H1 (cell line): ENCODE measurements around the gene WFDC10B. TPM values are rescaled to one million over a fixed set of nuclear protein-coding genes. Genes with fewer than 3 reads are reported as not detected.

Source experiments
- CTCF ChIA-PET: fragments of 300-600 bp; sonication (Branson Sonifier 250); formaldehyde crosslinking; loops from one replicate; lab custom pipeline; 2021; ENCODE audit not compliant: partially characterized antibody; lab: Charles Lee
- POLR2A ChIA-PET: fragments of 300-600 bp; sonication (Branson Sonifier 250); formaldehyde crosslinking; loops from one replicate; lab custom pipeline; 2021; ENCODE audit warnings: inconsistent platforms; ENCODE audit not compliant: partially characterized antibody; lab: Charles Lee
- DNase-seq, 2 experiments: peaks; one replicate each; pipeline versions ENCODE4 v3.0.0 to v3.0.0-alpha.2; 2010 to 2022; ENCODE audit warnings: low spot score in 2 of 2, low read depth in 1 of 2, mixed read lengths in 1 of 2
- FAIRE-seq: peaks from 2 replicates; lab custom pipeline; 2011; peaks lifted over from hg19 to GRCh38; lab: Jason Lieb, UNC
- H2AFZ ChIP-seq: 2 replicates; pipeline ENCODE4 v1.8.1; 2012; ENCODE audit warnings: low read length, inconsistent platforms
- H2AK5ac ChIP-seq: 2 replicates; pipeline ENCODE4 v1.6.1; 2013; ENCODE audit warnings: low read depth, low read length
- H2BK120ac ChIP-seq: replicated peaks from 2 replicates; pipeline ENCODE3; 2013; ENCODE audit warnings: low read depth, low read length, inconsistent platforms
- H2BK12ac ChIP-seq: 2 replicates; pipeline ENCODE4 v1.6.1; 2013; ENCODE audit warnings: low read depth, low read length
- H2BK15ac ChIP-seq: 2 replicates; pipeline ENCODE4 v1.6.1; 2013; ENCODE audit warnings: low read length
- H2BK20ac ChIP-seq: 2 replicates; pipeline ENCODE4 v1.6.1; 2013; ENCODE audit warnings: low read length
- H2BK5ac ChIP-seq: 2 replicates; pipeline ENCODE4 v1.6.1; 2013; ENCODE audit warnings: low read depth, low read length
- H3K14ac ChIP-seq: 2 replicates; pipeline ENCODE4 v1.6.1; 2013; ENCODE audit warnings: inconsistent platforms; ENCODE audit not compliant: insufficient read length
- H3K18ac ChIP-seq: 2 replicates; pipeline ENCODE4 v1.6.1; 2013; ENCODE audit warnings: low read length; ENCODE audit errors: extremely low read depth
- H3K23ac ChIP-seq: 2 replicates; pipeline ENCODE4 v1.6.1; 2013; ENCODE audit warnings: inconsistent platforms; ENCODE audit not compliant: insufficient read length
- H3K23me2 ChIP-seq: 2 replicates; pipeline ENCODE4 v1.6.1; 2013; ENCODE audit warnings: low read depth, low read length
- H3K27ac ChIP-seq: 2 replicates; pipeline ENCODE4 v1.6.1; 2011; ENCODE audit warnings: low read depth, low read length, inconsistent platforms
- H3K27me3 ChIP-seq, 4 experiments: replicated peaks in 1 of 4; 1 replicate in 1 of 4; 2 replicates in 3 of 4; pipeline versions ENCODE4 v1.6.1 to v1.8.1; 2011 to 2013; ENCODE audit warnings: low read length in 3 of 4, mild to moderate bottlenecking in 3 of 4, inconsistent platforms in 2 of 4, mixed read lengths in 2 of 4, moderate library complexity in 1 of 4; ENCODE audit not compliant: control insufficient read depth in 3 of 4, insufficient read depth in 3 of 4; ENCODE audit errors: extremely low read depth in 1 of 4
- H3K36me3 ChIP-seq, 4 experiments: 2 replicates each; pipeline versions ENCODE4 v1.6.1 to v1.8.1; 2011 to 2013; ENCODE audit warnings: mild to moderate bottlenecking in 4 of 4, low read length in 3 of 4, moderate library complexity in 2 of 4, control low read depth in 1 of 4, inconsistent platforms in 1 of 4; ENCODE audit not compliant: insufficient read depth in 4 of 4, control insufficient read depth in 2 of 4
- H3K4ac ChIP-seq: replicated peaks from 2 replicates; pipeline ENCODE3; 2013; ENCODE audit warnings: low read length, low read depth, mixed read lengths, inconsistent platforms; ENCODE audit not compliant: insufficient read length
- H3K4me1 ChIP-seq, 4 experiments: replicated peaks in 1 of 4; 1 replicate in 1 of 4; 2 replicates in 3 of 4; pipeline versions ENCODE4 v1.6.1 to v1.8.1; 2011 to 2013; ENCODE audit warnings: low read length in 3 of 4, inconsistent platforms in 2 of 4, mixed read lengths in 1 of 4; ENCODE audit not compliant: insufficient read depth in 4 of 4, control insufficient read depth in 3 of 4
- H3K4me2 ChIP-seq, 2 experiments: 2 replicates each; pipeline versions ENCODE4 v1.6.1 to v1.8.1; 2011 to 2013; ENCODE audit warnings: low read depth in 2 of 2, low read length in 2 of 2, control low read depth in 1 of 2, inconsistent platforms in 1 of 2, mild to moderate bottlenecking in 1 of 2; ENCODE audit not compliant: insufficient read depth in 1 of 2
- H3K4me3 ChIP-seq, 4 experiments: fragments of 200-600, 300-600 bp in 1 of 4; sonication (generic), shearing (Covaris generic), sonication (Bioruptor Twin) in 1 of 4; 2 replicates each; pipeline versions ENCODE4 v1.5.1 to v1.8.1; 2011 to 2016; ENCODE audit warnings: low read length in 4 of 4, low read depth in 3 of 4, control low read depth in 2 of 4, inconsistent platforms in 2 of 4, mild to moderate bottlenecking in 2 of 4, mixed read lengths in 1 of 4, moderate library complexity in 1 of 4; ENCODE audit not compliant: insufficient read depth in 2 of 4; ENCODE audit errors: extremely low read depth in 1 of 4
- H3K56ac ChIP-seq: replicated peaks from 2 replicates; pipeline ENCODE3; 2013; ENCODE audit warnings: low read depth, mild to moderate bottlenecking, mixed read lengths, low read length, inconsistent platforms; ENCODE audit not compliant: insufficient read length
- H3K79me1 ChIP-seq: 2 replicates; pipeline ENCODE4 v1.6.1; 2013; ENCODE audit warnings: low read depth, low read length, control low read depth
- H3K79me2 ChIP-seq, 2 experiments: 2 replicates each; pipeline versions ENCODE4 v1.6.1 to v1.8.1; 2012 to 2013; ENCODE audit warnings: low read length in 2 of 2, mild to moderate bottlenecking in 2 of 2, inconsistent platforms in 1 of 2; ENCODE audit not compliant: insufficient read depth in 2 of 2, control insufficient read depth in 1 of 2
- H3K9ac ChIP-seq, 4 experiments: replicated peaks in 1 of 4; 1 replicate in 1 of 4; 2 replicates in 3 of 4; pipeline versions ENCODE4 v1.6.1 to v1.8.1; 2011 to 2013; ENCODE audit warnings: low read depth in 3 of 4, low read length in 3 of 4, control low read depth in 2 of 4, mild to moderate bottlenecking in 2 of 4, moderate library complexity in 2 of 4, inconsistent platforms in 1 of 4; ENCODE audit errors: extremely low read depth in 1 of 4
- H3K9me3 ChIP-seq, 2 experiments: 2 replicates each; pipeline versions ENCODE4 v1.6.1 to v1.8.1; 2012 to 2013; ENCODE audit warnings: mild to moderate bottlenecking in 2 of 2, moderate library complexity in 2 of 2, control low read depth in 1 of 2, inconsistent platforms in 1 of 2, low read depth in 1 of 2, low read length in 1 of 2, mixed read lengths in 1 of 2; ENCODE audit not compliant: insufficient read depth in 2 of 2
- H4K20me1 ChIP-seq, 2 experiments: replicated peaks in 1 of 2; 2 replicates each; pipeline versions ENCODE3 to v1.8.1; 2011 to 2013; ENCODE audit warnings: inconsistent platforms in 2 of 2, low read length in 2 of 2, mild to moderate bottlenecking in 1 of 2; ENCODE audit not compliant: insufficient read depth in 2 of 2, control insufficient read depth in 1 of 2
- H4K5ac ChIP-seq: 2 replicates; pipeline ENCODE4 v1.6.1; 2013; ENCODE audit warnings: low read length, low read depth, mixed read lengths, inconsistent platforms; ENCODE audit not compliant: insufficient read length
- H4K8ac ChIP-seq: 2 replicates; pipeline ENCODE4 v1.8.0; 2013; ENCODE audit warnings: mild to moderate bottlenecking, moderate library complexity, low read length, inconsistent platforms; ENCODE audit not compliant: insufficient read depth; ENCODE audit errors: extremely low read depth
- H4K91ac ChIP-seq: replicated peaks from 2 replicates; pipeline ENCODE3; 2013; ENCODE audit warnings: low read length, mixed read lengths, inconsistent platforms; ENCODE audit not compliant: insufficient read length
- HDAC2 ChIP-seq, 2 experiments: fragments of 300-600 bp in 1 of 2; sonication (generic) in 1 of 2; IDR thresholded peaks; 2 replicates each; pipeline ENCODE4 v1.6.1; 2011 to 2012; ENCODE audit warnings: low read depth in 2 of 2, low read length in 2 of 2, mild to moderate bottlenecking in 2 of 2, moderate library complexity in 2 of 2, borderline replicate concordance in 1 of 2, inconsistent platforms in 1 of 2
- JUN ChIP-seq: IDR thresholded peaks from 2 replicates; pipeline ENCODE4 v1.6.1; 2011; ENCODE audit warnings: low read depth, mild to moderate bottlenecking, improper control_type of control experiment, low read length
- KDM4A ChIP-seq: IDR thresholded peaks from one replicate; pipeline ENCODE4 v1.7.1; 2012; ENCODE audit warnings: low read depth, mild to moderate bottlenecking, moderate library complexity, low read length, inconsistent platforms; ENCODE audit not compliant: severe bottlenecking
- MAFK ChIP-seq: IDR thresholded peaks from 2 replicates; pipeline ENCODE4 v1.6.1; 2012; ENCODE audit warnings: low read depth, mild to moderate bottlenecking, improper control_type of control experiment, low read length
- POLR2AphosphoS5 ChIP-seq: IDR thresholded peaks from 2 replicates; pipeline ENCODE4 v1.6.1; 2011; ENCODE audit warnings: low read depth, low read length
- SIRT6 ChIP-seq: IDR thresholded peaks from one replicate; pipeline ENCODE4 v1.7.1; 2012; ENCODE audit warnings: low read length, inconsistent platforms
- TBP ChIP-seq: IDR thresholded peaks from 2 replicates; pipeline ENCODE4 v1.6.1; 2011; ENCODE audit warnings: low read depth, low read length, improper control_type of control experiment
- ZNF274 ChIP-seq: IDR thresholded peaks from 2 replicates; pipeline ENCODE4 v1.7.0; 2012; ENCODE audit warnings: low read length, borderline replicate concordance; ENCODE audit errors: extremely low read depth
- WGBS, 2 experiments: shearing (Covaris generic) in 1 of 2; methylation state at CpG; one replicate each; pipeline versions ENCODE4 v1.1.6 to v1.1.7; 2013 to 2015; ENCODE audit warnings: low lambda C conversion rate in 2 of 2, mixed read lengths in 2 of 2, inconsistent platforms in 1 of 2, low coverage in 1 of 2, missing lambda C conversion rate in 1 of 2; ENCODE audit not compliant: insufficient replicate concordance in 2 of 2, insufficient coverage in 1 of 2, insufficient read length in 1 of 2; ENCODE audit errors: extremely low coverage in 1 of 2, missing lambda C conversion rate in 1 of 2; 5-methylcytosine and 5-hydroxymethylcytosine counted together
- polyA plus RNA-seq, 7 experiments: library from polyadenylated mRNA; depleted of rRNA in 3 of 7; stranded (reverse) in 5 of 7; unstranded in 2 of 7; fragments of >200 nt in 5 of 7; fragments of 200-250 nt in 2 of 7; gene quantifications; 1 replicate in 5 of 7; 2 replicates in 1 of 7; 4 replicates in 1 of 7; pipeline versions ENCODE4 v1.2.1 to v1.2.3, GENCODE V29; 2011 to 2013; ENCODE audit warnings: missing spikeins in 2 of 7, mixed read lengths in 2 of 7
- total RNA-seq: library from RNA; stranded (reverse); fragmentation: NEBNext Ultra II Directional; extraction: Animal tissue kit (Norgen Biotek cat#: 25700); gene quantifications from 2 replicates; pipeline ENCODE4 v1.2.1, GENCODE V29; 2021
- TF ChIP-seq, protein P1 (sequence below): IDR thresholded peaks from 2 replicates; pipeline ENCODE4 v1.6.1; 2012; ENCODE audit warnings: low read length, inconsistent platforms
- TF ChIP-seq, protein P2 (sequence below): IDR thresholded peaks from 2 replicates; pipeline ENCODE4 v1.6.1; 2011; ENCODE audit warnings: low read depth, mild to moderate bottlenecking, low read length; ENCODE audit not compliant: insufficient read depth
- TF ChIP-seq, protein P3 (sequence below): IDR thresholded peaks from 2 replicates; pipeline ENCODE4 v1.6.1; 2011; ENCODE audit warnings: low read length, improper control_type of control experiment

WFDC10B gene
- total and polyA plus RNA-seq, 2 of the 8 experiments (the other 6 are each of a cell fraction or from before 2014, with no cell fraction given): 0.21 to 0.54 TPM

DNA sequence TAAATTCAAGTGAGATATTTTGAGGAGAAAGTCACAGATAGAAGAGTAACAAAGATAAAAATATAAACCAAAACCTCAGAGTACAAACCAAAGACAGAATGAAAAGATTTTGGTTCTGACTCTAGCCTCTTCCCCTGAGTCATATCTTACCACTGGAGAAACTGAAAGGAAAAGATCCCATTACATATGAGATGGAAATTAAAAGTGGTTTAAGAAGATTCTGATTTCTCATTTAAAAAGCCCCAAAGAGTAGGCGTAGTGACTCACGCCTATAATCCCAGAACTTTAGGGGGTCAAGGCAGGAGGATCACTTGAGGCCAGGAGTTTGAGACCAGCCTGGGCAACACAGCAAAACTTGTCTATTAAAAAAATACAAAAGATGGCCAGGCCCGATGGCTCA, 47.9 kb upstream of the WFDC10B start:
- H2BK15ac ChIP-seq: no peak overlapping the region
- 90% methylated on average over 3 of the region's 3 CpGs; no CpG with 5 or more reads in 1 of the 2 experiments for WGBS, 2 experiments
- H3K27ac ChIP-seq: no peak overlapping the region
- no peak overlapping the region for H3K56ac ChIP-seq
- H2BK12ac ChIP-seq: no peak overlapping the region
- H3K4me3 ChIP-seq: no peak overlapping the region
- H3K36me3 ChIP-seq: no peaks in the 10 kb centered on the region; a peak in 1 of 8 replicates
- DNase-seq (no peak), FAIRE-seq (no peak)
- no peak overlapping the region for H3K4ac ChIP-seq
- H3K4me1 ChIP-seq: no peaks in the 10 kb centered on the region
- ChIA-PET CTCF (no interaction called here), POLR2A (no interaction called here)
- H2AFZ ChIP-seq: no peak overlapping the region
- no peak overlapping the region for H2BK5ac ChIP-seq
- no peak overlapping the region for H3K23ac ChIP-seq
- no peak overlapping the region for H3K14ac ChIP-seq
- no peak overlapping the region for H2BK120ac ChIP-seq
- no peak overlapping the region for H4K91ac ChIP-seq
- no peak overlapping the region for H2BK20ac ChIP-seq
- H4K5ac ChIP-seq: no peak overlapping the region
- H3K79me1 ChIP-seq: no peaks in the 10 kb centered on the region
- no peak overlapping the region for H3K4me2 ChIP-seq
- H3K9me3 ChIP-seq: peaks cover 0 to 3% of the 10 kb centered on the region in 2 experiments; a peak in 1 of 4 replicates
- no peak overlapping the region for H3K9ac ChIP-seq
- no peaks in the 10 kb centered on the region for H4K20me1 ChIP-seq
- no peak overlapping the region for H4K8ac ChIP-seq
- no peak overlapping the region for H3K18ac ChIP-seq
- H2AK5ac ChIP-seq: no peak overlapping the region
- H3K23me2 ChIP-seq: no peaks in the 10 kb centered on the region; the same call in 1 of the 2 replicates
- H3K27me3 ChIP-seq: no peaks in the 10 kb centered on the region
- H3K79me2 ChIP-seq: no peaks in the 10 kb centered on the region
- no peak for TF ChIP-seq TBP
- TF ChIP-seq ZNF274: no peak
- TF ChIP-seq POLR2AphosphoS5: no peak
- TF ChIP-seq, protein P1, sequence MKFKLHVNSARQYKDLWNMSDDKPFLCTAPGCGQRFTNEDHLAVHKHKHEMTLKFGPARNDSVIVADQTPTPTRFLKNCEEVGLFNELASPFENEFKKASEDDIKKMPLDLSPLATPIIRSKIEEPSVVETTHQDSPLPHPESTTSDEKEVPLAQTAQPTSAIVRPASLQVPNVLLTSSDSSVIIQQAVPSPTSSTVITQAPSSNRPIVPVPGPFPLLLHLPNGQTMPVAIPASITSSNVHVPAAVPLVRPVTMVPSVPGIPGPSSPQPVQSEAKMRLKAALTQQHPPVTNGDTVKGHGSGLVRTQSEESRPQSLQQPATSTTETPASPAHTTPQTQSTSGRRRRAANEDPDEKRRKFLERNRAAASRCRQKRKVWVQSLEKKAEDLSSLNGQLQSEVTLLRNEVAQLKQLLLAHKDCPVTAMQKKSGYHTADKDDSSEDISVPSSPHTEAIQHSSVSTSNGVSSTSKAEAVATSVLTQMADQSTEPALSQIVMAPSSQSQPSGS: no peak
- TF ChIP-seq KDM4A: no peak
- TF ChIP-seq, protein P2, sequence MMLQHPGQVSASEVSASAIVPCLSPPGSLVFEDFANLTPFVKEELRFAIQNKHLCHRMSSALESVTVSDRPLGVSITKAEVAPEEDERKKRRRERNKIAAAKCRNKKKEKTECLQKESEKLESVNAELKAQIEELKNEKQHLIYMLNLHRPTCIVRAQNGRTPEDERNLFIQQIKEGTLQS: no peak
- no peak for TF ChIP-seq SIRT6
- TF ChIP-seq, protein P3, sequence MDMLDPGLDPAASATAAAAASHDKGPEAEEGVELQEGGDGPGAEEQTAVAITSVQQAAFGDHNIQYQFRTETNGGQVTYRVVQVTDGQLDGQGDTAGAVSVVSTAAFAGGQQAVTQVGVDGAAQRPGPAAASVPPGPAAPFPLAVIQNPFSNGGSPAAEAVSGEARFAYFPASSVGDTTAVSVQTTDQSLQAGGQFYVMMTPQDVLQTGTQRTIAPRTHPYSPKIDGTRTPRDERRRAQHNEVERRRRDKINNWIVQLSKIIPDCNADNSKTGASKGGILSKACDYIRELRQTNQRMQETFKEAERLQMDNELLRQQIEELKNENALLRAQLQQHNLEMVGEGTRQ: no peak
- no peak for TF ChIP-seq MAFK
- no peak for TF ChIP-seq JUN
- TF ChIP-seq HDAC2 (IDR thresholded peaks at IDR 0.05; ENCODE audit: borderline replicate concordance in 1 of 2, low read depth in 2 of 2, low read length in 2 of 2): no peak
